IMR-90 (cell line): ENCODE data around the gene EDEM1.

Experiments used
- CHD1 ChIP-seq: IDR thresholded peaks from 2 replicates; pipeline ENCODE4 v1.6.1; 2012; ENCODE audit warnings: low read depth, low read length, improper control_type of control experiment
- CTCF ChIP-seq: conservative IDR thresholded peaks from 2 replicates; pipeline ENCODE4 v1.5.1; 2012; ENCODE audit warnings: mild to moderate bottlenecking, low read depth, low read length, improper control_type of control experiment
- ELK1 ChIP-seq: fragments of 150-350 bp; IDR thresholded peaks from 2 replicates; pipeline ENCODE4 v1.6.1; 2016; ENCODE audit warnings: low read depth, mild to moderate bottlenecking, low read length, moderate library complexity, borderline replicate concordance
- MAFK ChIP-seq: IDR thresholded peaks from 2 replicates; pipeline ENCODE4 v1.6.1; 2012; ENCODE audit warnings: low read depth, low read length, improper control_type of control experiment
- POLR2A ChIP-seq: IDR thresholded peaks from 2 replicates; pipeline ENCODE4 v1.6.1; 2012; ENCODE audit warnings: mild to moderate bottlenecking, low read depth, low read length

GRCh38 chr3:5239602-5240001, 52.1 kb downstream of the EDEM1 start:
- TF ChIP-seq MAFK (no peak), POLR2A (no peak), CTCF (no peak), ELK1 (no peak), CHD1 (no peak)
